ENCODE data around the gene CSTF2T.
"Not testable (repeated sequence)": the region's sequence is repeated elsewhere in the genome, so short reads cannot be mapped to it uniquely, and the experiment has no call there.

Gene CSTF2T

GRCh38 chr10:51696251-51696650 is 3.1 kb downstream of the CSTF2T start:
- no peak for DNase-seq (ENCODE audit: low read depth in 2 of 2)

GRCh38 chr10:51694086-51694768 is 5.2 kb downstream of the CSTF2T start:
- DNase-seq (ENCODE audit: low read depth in 2 of 2), result no peak

DNA sequence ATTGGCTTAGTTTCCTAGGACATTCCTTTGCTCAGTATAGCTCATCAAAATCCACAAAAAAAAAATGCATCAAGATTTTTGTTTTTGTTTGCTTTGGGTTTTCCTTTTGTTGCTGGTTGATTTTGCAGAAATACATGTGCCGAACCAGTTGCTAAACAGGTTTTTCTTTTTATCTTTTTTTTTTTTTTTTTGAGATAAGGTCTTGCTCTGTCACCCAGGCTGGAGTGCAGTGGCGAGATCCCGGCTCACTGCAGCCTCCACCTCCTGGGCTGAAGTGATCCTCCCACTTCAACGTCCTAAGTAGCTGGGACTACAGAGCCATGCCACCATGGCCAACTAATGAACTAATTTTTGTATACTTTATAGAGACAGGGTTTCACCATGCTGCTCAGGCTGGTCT is 8.3 kb downstream of the CSTF2T start:
- DNase-seq (ENCODE audit: low read depth in 2 of 2), result no peak

DNA sequence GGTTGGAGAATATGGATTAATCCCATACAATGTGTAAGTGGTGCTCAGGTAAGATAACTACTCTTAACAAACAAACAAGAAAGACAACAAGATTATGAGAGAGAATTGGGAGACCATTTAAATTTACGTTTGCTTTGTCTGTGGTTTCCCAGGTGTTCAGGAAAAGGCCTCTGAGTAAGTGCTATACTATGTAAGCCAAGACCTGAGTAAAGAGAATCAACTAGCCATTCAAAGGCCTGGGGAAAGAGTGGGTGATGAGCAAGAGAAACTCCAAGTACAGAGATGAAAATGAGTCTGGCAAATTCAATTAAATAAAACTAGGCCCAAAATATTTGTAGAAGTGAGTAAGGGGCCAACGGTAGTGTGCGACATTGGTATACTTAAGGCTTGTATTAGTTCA is 9.9 kb downstream of the CSTF2T start:
- DNase-seq (ENCODE audit: low read depth in 2 of 2), result no peak

- not testable (repeated sequence) for DNase-seq (ENCODE audit: low read depth in 2 of 2)
Measured at GRCh38 chr10:51688826-51689225, 10.6 kb downstream of the CSTF2T start.

DNA sequence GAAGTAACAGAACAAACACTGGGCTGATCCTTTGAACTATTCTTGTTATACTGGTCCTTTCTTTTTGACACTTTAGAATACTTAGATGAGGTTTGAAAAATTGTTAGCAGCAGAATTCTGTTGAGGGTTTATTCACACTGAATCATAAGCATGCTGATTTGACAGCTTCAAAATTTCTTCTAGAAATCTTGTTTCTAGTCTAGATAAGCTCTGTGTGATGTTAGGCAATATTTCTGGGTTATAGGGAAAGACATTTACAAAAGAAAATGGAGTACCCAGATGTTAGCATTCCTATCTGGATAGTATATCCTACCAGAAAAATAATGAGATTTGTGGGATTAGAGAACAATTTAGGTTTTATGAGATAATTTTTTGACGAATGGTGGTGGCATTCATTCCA is 12.1 kb downstream of the CSTF2T start:
- no peak for DNase-seq (ENCODE audit: low read depth in 2 of 2)

DNA sequence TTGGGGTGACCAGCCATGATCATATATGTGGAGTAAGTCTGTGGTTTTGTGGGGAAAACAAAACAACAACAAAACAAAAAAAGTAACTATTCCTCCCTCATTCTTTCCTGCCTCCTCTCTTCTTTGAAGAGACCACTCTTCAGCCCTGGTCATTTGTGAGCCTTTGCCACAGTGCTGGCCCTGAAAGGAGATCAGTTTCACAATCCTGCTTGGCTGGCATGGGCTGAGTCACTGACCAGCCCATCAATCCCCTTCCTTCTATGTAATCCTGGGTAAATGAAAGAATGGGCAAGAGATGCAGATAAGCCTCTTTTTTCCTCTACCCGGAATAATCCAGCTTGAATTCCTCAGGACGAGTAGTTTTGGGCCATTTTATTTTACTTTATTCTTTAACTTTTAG is 13.6 kb downstream of the CSTF2T start:
- DNase-seq (ENCODE audit: low read depth in 2 of 2), result no peak

- DNase-seq (ENCODE audit: low read depth in 2 of 2), result no peak
Measured at GRCh38 chr10:51683031-51683691, 16.2 kb downstream of the CSTF2T start.

- DNase-seq (ENCODE audit: low read depth in 2 of 2), result no peak
Measured at GRCh38 chr10:51679841-51680240, 19.6 kb downstream of the CSTF2T start.

DNA sequence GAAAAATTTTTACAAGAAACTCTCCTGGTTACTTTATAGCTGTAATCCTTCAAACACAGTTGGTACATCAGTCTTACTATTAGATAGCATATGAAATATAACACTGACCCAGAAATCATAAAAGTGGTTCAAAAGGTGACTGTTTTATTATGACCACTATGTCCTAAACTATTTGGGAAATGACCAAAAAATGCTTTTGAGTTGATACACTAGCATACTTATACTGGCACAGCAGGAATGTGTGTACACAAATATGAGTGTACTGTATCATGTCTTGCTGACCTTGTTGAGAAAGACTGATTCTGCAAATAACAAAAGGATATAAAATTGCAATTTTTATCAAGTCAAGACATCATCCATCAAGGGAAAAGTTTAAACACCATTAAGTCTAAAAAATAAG is 24.3 kb downstream of the CSTF2T start:
- DNase-seq (ENCODE audit: low read depth in 2 of 2), result no peak

DNA sequence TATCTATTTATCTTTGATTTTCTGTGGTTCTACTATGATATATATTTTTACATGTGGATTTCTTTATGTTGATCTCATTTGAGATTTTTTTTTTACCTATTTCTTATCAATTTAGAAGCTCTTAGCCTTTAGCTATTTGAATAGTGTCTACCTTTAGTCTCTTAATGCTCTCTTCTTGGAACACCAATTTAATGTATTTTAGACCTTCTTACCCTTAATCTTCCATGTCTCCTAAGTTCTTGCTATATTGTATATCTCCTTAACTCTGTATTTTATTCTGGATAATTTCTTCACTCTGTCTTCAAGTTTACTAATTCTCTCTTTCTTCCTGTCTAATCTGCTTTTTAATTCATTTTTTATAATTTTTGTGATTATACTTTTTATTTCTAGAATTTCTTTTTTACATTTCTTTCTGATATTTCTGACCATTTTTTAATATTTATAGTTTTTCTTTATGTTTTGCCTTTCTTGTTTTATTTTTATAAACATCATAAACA is 27.3 kb downstream of the CSTF2T start:
- no peak for DNase-seq (ENCODE audit: low read depth in 2 of 2)

DNA sequence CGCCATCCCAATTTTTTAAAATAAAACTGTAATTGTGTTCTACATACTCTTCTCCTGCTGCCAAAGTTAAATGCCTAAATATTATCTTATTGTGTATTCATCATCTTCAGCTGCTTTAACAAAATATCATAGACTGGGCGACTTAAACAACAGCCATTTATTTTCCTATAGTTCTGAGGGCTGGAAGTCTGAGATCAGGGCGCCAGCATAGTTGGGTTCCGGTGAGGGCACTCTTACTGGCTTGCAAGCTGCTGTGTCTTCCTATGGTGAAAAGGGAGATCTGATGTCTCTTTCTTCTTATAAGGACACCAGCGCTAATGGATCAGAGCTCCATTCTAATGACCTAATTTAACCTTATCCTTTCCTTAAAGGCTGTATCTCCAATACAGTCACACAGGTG is 30.4 kb downstream of the CSTF2T start:
- DNase-seq (ENCODE audit: low read depth in 2 of 2), result no peak

DNA sequence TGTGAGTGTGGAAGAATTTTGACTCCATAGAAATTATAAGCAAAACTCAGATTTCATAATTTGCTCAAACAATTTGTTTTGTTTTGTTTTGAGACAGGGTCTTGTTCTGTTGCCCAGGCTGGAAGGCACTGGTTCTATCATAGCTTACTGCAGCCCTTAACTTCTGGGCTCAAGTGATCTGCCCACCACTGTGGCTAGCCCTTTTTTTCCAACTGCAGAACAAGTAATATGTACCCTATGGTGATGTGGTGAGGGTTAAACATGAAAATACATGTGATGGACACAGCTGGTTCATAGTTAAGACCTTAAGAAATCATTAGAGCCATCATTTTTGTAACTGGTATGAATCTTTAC is 31.1 kb downstream of the CSTF2T start:
- DNase-seq (ENCODE audit: low read depth in 2 of 2), result no peak

- no peak for DNase-seq (ENCODE audit: low read depth in 2 of 2)
Measured at GRCh38 chr10:51667678-51668335, 31.6 kb downstream of the CSTF2T start.

GRCh38 chr10:51666456-51666855 is 32.9 kb downstream of the CSTF2T start:
- no peak for DNase-seq (ENCODE audit: low read depth in 2 of 2)

DNA sequence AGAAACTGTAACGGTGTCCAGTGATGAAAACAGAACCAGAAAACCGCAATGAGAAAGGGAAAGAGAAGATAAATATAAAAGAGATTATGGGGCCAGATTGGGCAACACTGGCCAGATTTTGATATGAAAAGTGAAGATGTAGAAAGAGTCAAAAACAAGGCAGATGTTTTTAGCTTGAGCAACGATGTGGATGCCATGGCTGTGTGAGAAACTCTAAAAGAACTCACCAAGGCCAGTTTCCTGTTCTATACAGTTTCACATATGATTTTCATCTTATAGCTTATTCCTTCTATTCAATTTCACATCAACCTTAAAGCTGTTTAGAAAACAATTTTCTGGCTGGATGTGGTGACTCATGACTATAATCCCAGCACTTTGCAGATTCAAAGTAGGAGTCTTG is 36.3 kb downstream of the CSTF2T start:
- no peak for DNase-seq (ENCODE audit: low read depth in 2 of 2)

DNA sequence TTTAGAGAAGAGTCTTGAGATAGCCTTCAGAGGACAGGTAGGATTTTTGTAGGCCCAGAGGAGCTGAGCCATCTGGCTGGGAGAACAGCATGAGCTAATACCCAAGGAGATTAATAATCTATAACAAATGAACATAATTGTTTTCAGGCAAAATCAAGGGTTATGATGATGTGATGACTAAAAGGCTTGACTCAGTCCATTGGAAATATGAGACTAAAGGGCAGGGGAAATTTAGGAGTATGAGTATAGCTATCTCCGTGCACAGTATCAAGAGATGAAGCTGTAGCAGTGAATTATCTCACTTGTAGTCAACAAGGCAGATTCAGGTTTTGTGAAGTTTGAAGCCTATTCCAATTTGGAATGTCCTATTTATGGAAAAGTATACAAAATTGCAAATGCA is 40.1 kb downstream of the CSTF2T start:
- DNase-seq (ENCODE audit: low read depth in 2 of 2), result no peak

GRCh38 chr10:51658000-51658399 is 41.4 kb downstream of the CSTF2T start:
- DNase-seq (ENCODE audit: low read depth in 2 of 2), result no peak

- no peak for DNase-seq (ENCODE audit: low read depth in 2 of 2)
Measured at GRCh38 chr10:51656503-51656902, 42.9 kb downstream of the CSTF2T start.

GRCh38 chr10:51654918-51655317 is 44.5 kb downstream of the CSTF2T start:
- DNase-seq (ENCODE audit: low read depth in 2 of 2), result no peak

DNA sequence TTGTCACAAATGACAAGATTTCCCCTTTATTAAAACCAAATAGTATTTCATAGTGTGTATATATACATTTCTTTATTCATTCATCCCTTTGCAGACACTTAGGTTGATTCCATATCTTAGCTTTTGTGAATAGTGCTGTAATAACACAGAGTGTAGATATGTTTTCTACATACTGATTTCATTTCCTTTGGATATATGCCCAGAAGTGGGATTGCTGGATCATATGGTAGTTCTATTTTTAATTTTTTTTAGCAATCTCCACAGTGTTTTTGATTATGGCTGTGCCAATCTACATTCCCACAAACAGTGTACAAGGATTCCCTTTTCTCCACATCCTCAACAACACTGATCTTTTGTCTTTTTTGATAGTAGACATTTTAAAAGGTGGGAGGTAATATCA is 46.4 kb downstream of the CSTF2T start:
- DNase-seq (ENCODE audit: low read depth in 2 of 2), result no peak

GRCh38 chr10:51651063-51651462 is 48.3 kb downstream of the CSTF2T start:
- DNase-seq (ENCODE audit: low read depth in 2 of 2), result no peak

DNA sequence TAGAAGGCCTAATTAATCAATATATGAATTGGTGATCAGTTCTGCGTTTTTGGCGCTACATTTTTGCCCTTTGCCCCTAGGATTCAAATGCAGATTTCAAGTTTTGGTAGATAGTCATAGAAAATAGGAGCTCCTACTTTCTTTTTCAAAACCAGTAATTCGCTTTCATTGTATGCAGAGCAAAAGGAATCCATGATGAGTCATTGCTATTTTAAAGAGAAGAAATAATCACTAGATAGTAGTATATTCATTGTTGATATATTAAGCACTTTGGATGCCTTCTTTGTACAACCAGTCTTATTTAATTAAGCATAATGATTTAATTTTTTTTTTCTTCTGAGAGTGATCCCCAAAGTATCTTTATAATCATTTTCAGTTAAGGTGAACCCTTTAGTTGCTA is 50.3 kb downstream of the CSTF2T start:
- DNase-seq (ENCODE audit: low read depth in 2 of 2), result no peak
